Heart right ventricle (tissue), 16 donors: ENCODE measurements around the gene KIF1A. TPM values are rescaled to one million over a fixed set of nuclear protein-coding genes. Genes with fewer than 3 reads are reported as not detected.

Experiments used
- ATAC-seq, 8 donors: fragments of 200-7000 bp; cut with Tn5 transposase; one replicate each; pipeline ENCODE4 v1.9.1; 2020; ENCODE audit warnings: mild to moderate bottlenecking in 8 of 8, moderate library complexity in 8 of 8, moderate number of reproducible peaks in 1 of 8
- DNase-seq, 2 donors: peaks; one replicate each; pipeline ENCODE4 v3.0.0-alpha.2; 2020
- H3K27ac ChIP-seq, 10 donors: fragments of 200-600 bp; sonication (generic) in 2 of 10; one replicate each; pipeline versions ENCODE4 v1.5.0 to v1.8.0; 2020 to 2022; ENCODE audit warnings: mild to moderate bottlenecking in 3 of 10
- H3K27me3 ChIP-seq, 7 donors: fragments of 200-600 bp; one replicate each; pipeline ENCODE4 v1.8.0; 2021 to 2022; ENCODE audit warnings: mild to moderate bottlenecking in 2 of 7
- H3K36me3 ChIP-seq, 9 donors: fragments of 200-600 bp; sonication (generic) in 1 of 9; one replicate each; pipeline versions ENCODE4 v1.5.0 to v1.8.0; 2020 to 2022; ENCODE audit warnings: mild to moderate bottlenecking in 2 of 9
- H3K4me1 ChIP-seq, 9 donors: fragments of 200-600 bp; sonication (generic) in 1 of 9; one replicate each; pipeline versions ENCODE4 v1.5.0 to v1.8.0; 2020 to 2022; ENCODE audit warnings: mild to moderate bottlenecking in 4 of 9
- H3K4me3 ChIP-seq, 10 donors: fragments of 200-600 bp; sonication (generic) in 2 of 10; one replicate each; pipeline versions ENCODE4 v1.5.0 to v1.8.0; 2020 to 2022; ENCODE audit warnings: mild to moderate bottlenecking in 7 of 10, moderate library complexity in 2 of 10
- H3K9me3 ChIP-seq, 11 donors: fragments of 200-600 bp in 10 of 11; sonication (generic) in 2 of 11; one replicate each; pipeline versions ENCODE4 v1.5.0 to v1.8.0; 2013 to 2022; ENCODE audit warnings: mild to moderate bottlenecking in 2 of 11, control low read depth in 1 of 11, moderate library complexity in 1 of 11
- CTCF ChIP-seq, 9 donors: fragments of 200-600 bp; sonication (generic) in 2 of 9; IDR thresholded peaks; one replicate each; pipeline versions ENCODE4 v1.5.0 to v1.8.0; 2021 to 2022; ENCODE audit warnings: antibody characterized with exemption in 9 of 9, mild to moderate bottlenecking in 5 of 9, moderate library complexity in 1 of 9
- WGBS, 2 donors: extraction: QIAGEN DNeasy Blood & Tissue Kit; methylation state at CpG; one replicate each; pipeline ENCODE4 v1.1.7; 2013; ENCODE audit warnings: inconsistent platforms in 1 of 2; 5-methylcytosine and 5-hydroxymethylcytosine counted together
- intact Hi-C, 10 donors: fragments of 100-400 bp; cut with DNase I; formaldehyde crosslinking; loops; one replicate each; pipeline versions ENCODE4 v1.11.1 to v1.14.2; 2022
- polyA plus RNA-seq, 2 donors: library from polyadenylated mRNA; stranded (reverse); fragments of 200-250 nt; gene quantifications; one replicate each; pipeline ENCODE4 v1.2.3, GENCODE V29; 2013
- total RNA-seq, 10 donors: library from RNA; stranded (reverse); fragmentation: NEBNext Ultra II Directional in 3 of 10; extraction: Animal tissue kit (Norgen Biotek cat#: 25700) in 3 of 10; gene quantifications; one replicate each; pipeline versions ENCODE4 v1.2.1 to v1.2.4, GENCODE V29; 2021 to 2023
- donor health status: Arrhythmogenic right ventricular cardiomyopathy.
- donor health status: ischemic (EF 13 %, LVEDD 7.1; RV severe dilation, severe dysfunction).
- donor health status: healthy with polysubstance abuse.
- donor health status: DM: no; HTN: yes; CAD: no.
- donor health status: DM: no; HTN: no; CAD: no.
- donor health status: ischemic (EF 25% LVEDD 6.9; RV normal size, moderate dysfunction).
- donor health status: ischemic (EF 25% LVEDD 5.7; RV mildly dilated, moderate dysfunction).
- donor health status: healthy.
- donor health status: DM: yes; HTN: yes; CAD: no.
- donor health status: Ischemic cardiomyopathy.
- donor health status: ischemic (EF 35%, LVEDD 5.7; RV mildly dilated, moderate dysfunction).
- donor health status: nonischemic (EF 11% LVEDD 7.7; RV severe dilation, severe dysfunction).
- donor health status: DM: yes; HTN: yes; CAD: no.
- donor health status: PGD.
- donor health status: ischemic (EF 29% LVEDD 5.4; RV normal size, mild dysfunction).
- donor health status: nonischemic (EF 23%, LVEDD 6.1; RV moderate dilation, normal function).

Gene KIF1A
- total and polyA plus RNA-seq, 12 donors = 0.37 to 21.4 (median 1.4) TPM

GRCh38 chr2:240783819-240784621 is 36.0 kb downstream of the KIF1A start:
- Histone ChIP-seq H3K4me3 (no peak overlapping the region), H3K9me3 (no peaks in the 10 kb centered on the region), H3K36me3 (no peaks in the 10 kb centered on the region), H3K27me3 (peaks cover 0 to 38% (median 13%) of the 10 kb centered on the region in 7 donors), H3K4me1 (no peaks in the 10 kb centered on the region), H3K27ac (no peak overlapping the region)
- 91 to 93% methylated on average over 36 of the region's 36 CpGs for WGBS, 2 donors
- peak in 1 of 2 donors; percentile 9 for DNase-seq
- intact Hi-C loops = no loop called here
- ATAC-seq = no peak
- TF ChIP-seq CTCF (IDR thresholded peaks at IDR 0.05) = no peak

GRCh38 chr2:240782886-240783818 is 36.9 kb downstream of the KIF1A start:
- Histone ChIP-seq H3K9me3 (no peaks in the 10 kb centered on the region), H3K4me1 (no peaks in the 10 kb centered on the region), H3K36me3 (no peaks in the 10 kb centered on the region), H3K27ac (no peak overlapping the region), H3K4me3 (no peak overlapping the region), H3K27me3 (peaks cover 0 to 38% (median 13%) of the 10 kb centered on the region in 7 donors)
- intact Hi-C loops = no loop called here
- TF ChIP-seq CTCF (IDR thresholded peaks at IDR 0.05) = no peak
- ATAC-seq (no peak), DNase-seq (peak in 1 of 2 donors; percentile 6)
- 89 to 93% methylated on average over 32 of the region's 32 CpGs for WGBS, 2 donors

GRCh38 chr2:240782221-240782885 is 37.7 kb downstream of the KIF1A start:
- no peaks in the 10 kb centered on the region for H3K36me3 ChIP-seq
- H3K4me1 ChIP-seq = no peaks in the 10 kb centered on the region
- ATAC-seq (peak in 1 of 8 donors; percentile 32), DNase-seq (peak in 1 of 2 donors; percentile 2)
- H3K27ac ChIP-seq = no peak overlapping the region
- 90 to 91% methylated on average over 40 to 43 of the region's 43 CpGs for WGBS, 2 donors
- intact Hi-C loops = no loop called here
- H3K9me3 ChIP-seq = no peaks in the 10 kb centered on the region
- peaks cover 0 to 38% (median 13%) of the 10 kb centered on the region in 7 donors for H3K27me3 ChIP-seq
- no peak overlapping the region for H3K4me3 ChIP-seq
- no peak for TF ChIP-seq CTCF (IDR thresholded peaks at IDR 0.05)
